HG03066 (cell line): ENCODE results near the gene SENP8.
"Not testable (repeated sequence)": the region's sequence is repeated elsewhere in the genome, so short reads cannot be mapped to it uniquely, and the experiment has no call there.

Experiments used
- ATAC-seq: cut with Tn5 transposase; IDR thresholded peaks from one replicate; pipeline ENCODE4 v1.9.1; 2021; ENCODE audit warnings: low read depth; ENCODE audit not compliant: unreplicated experiment

SENP8 gene

GRCh38 chr15:72118017-72118978 is at the start of gene SENP8, which contains the start of gene MYO9A:
TSS of gene SENP8 (plus strand) at chr15:72118403. CDS start at chr15:72139624, 21,221 bp downstream.
TSS of gene MYO9A (minus strand) at chr15:72118150. CDS start at chr15:72046563, 71,587 bp downstream.
- ATAC-seq, result peak; percentile 59

GRCh38 chr15:72068856-72069255 is 49.3 kb upstream of the SENP8 start:
- ATAC-seq, result no peak

- no peak for ATAC-seq
These were observed 47.3 kb upstream of the SENP8 start for GRCh38 chr15:72070817-72071447.

GRCh38 chr15:72071448-72071825 is 46.8 kb upstream of the SENP8 start:
- ATAC-seq, result not testable (repeated sequence)

- no peak for ATAC-seq
These were observed 43.7 kb upstream of the SENP8 start for GRCh38 chr15:72074335-72075060.

- ATAC-seq, result no peak
These were observed 40.3 kb upstream of the SENP8 start for GRCh38 chr15:72077950-72078349.

- ATAC-seq, result peak; percentile 99
These were observed 39.3 kb upstream of the SENP8 start for GRCh38 chr15:72078887-72079286.

- no peak for ATAC-seq
These were observed 36.0 kb upstream of the SENP8 start for GRCh38 chr15:72082176-72082575.

GRCh38 chr15:72086010-72086697 is 32.0 kb upstream of the SENP8 start:
- ATAC-seq, result no peak

GRCh38 chr15:72086920-72087648 is 31.1 kb upstream of the SENP8 start:
- no peak for ATAC-seq

- ATAC-seq, result no peak
These were observed 26.2 kb upstream of the SENP8 start for GRCh38 chr15:72092006-72092405.

GRCh38 chr15:72092691-72093090 is 25.5 kb upstream of the SENP8 start:
- no peak for ATAC-seq

GRCh38 chr15:72096796-72097195 is 21.4 kb upstream of the SENP8 start:
- ATAC-seq, result no peak

GRCh38 chr15:72098040-72098439 is 20.2 kb upstream of the SENP8 start:
- ATAC-seq, result no peak

- ATAC-seq, result no peak
These were observed 19.0 kb upstream of the SENP8 start for GRCh38 chr15:72099155-72099554.

GRCh38 chr15:72100551-72100950 is 17.7 kb upstream of the SENP8 start:
- ATAC-seq, result not testable (repeated sequence)

- no peak for ATAC-seq
These were observed 13.1 kb upstream of the SENP8 start for GRCh38 chr15:72105111-72105510.

- ATAC-seq, result no peak
These were observed 12.1 kb upstream of the SENP8 start for GRCh38 chr15:72106068-72106467.

- no peak for ATAC-seq
These were observed 7.8 kb upstream of the SENP8 start for GRCh38 chr15:72110355-72110754.

- ATAC-seq, result no peak
These were observed 6.1 kb upstream of the SENP8 start for GRCh38 chr15:72112116-72112515.
